ENCODE results near the gene SLC2A14.
A peak's percentile ranks its signal among the peaks of the same experiment; 100 is the strongest.
"Not testable (repeated sequence)": the region's sequence is repeated elsewhere in the genome, so short reads cannot be mapped to it uniquely, and the experiment has no call there.

SLC2A14 gene

DNA sequence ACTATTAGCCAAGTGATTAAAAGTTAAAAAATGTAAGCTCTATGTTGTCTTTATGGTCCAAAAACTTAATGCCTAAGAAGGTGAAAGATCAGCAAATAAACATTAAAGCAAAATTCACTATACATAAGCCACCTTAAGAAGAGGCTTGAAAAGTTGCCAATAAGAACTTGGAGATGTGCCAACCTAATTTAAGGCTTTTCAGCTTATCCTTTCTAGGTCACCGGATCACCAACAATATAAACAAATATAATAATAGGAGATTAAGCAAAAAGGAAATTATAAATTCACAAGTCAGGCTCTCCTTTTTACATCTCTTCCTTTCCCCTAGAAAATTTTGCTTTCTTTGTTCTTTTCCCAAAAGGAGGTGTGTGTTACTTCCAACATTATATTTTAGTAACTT lies 32.4 kb upstream of the SLC2A14 start:
- DNase-seq (ENCODE audit: low read depth), result no peak
- no peak overlapping the region for H3K4me3 ChIP-seq (ENCODE audit: low read length)
- TF ChIP-seq CTCF (conservative IDR thresholded peaks at IDR 0.05; ENCODE audit: low read length), result no peak

DNA sequence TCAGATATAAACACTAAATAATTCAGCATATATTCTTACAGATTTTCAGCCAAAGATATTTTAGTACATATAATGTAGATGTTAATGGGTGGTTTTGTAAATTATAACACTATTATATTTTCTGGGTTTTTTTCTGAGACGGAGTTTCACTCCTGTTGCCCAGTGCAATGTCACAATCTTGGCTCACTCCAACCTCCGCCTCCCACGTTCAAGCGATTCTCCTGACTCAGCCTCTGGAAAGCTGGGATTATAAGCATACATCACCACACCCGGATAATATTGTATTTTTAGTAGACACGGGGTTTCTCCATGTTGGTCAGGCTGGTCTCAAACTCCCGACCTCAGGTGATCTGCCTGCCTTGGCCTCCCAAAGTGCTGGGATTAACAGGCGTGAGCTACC lies 29.7 kb upstream of the SLC2A14 start:
- H3K4me3 ChIP-seq (ENCODE audit: low read length), result not testable (repeated sequence)

DNA sequence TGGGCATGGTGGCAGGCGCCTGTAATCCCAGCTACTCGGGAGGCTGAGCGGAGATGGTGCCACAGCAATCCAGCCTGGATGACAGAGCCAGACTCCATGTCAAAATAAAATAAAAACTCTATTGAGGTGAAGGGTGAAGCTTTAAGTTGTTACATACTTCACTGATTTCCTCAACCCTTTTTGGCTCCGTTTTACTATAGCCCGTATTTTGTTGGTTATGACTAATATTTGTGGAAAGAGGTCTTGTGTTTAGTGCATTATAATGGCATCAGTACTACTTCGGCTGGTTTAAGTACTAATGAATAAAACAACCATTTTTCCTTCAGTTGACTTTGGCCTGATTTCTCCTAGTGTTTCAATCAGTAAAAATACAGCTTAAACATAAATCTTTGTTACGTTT lies 27.0 kb upstream of the SLC2A14 start:
- H3K4me3 ChIP-seq (ENCODE audit: low read length), result no peak overlapping the region
- no peak for TF ChIP-seq CTCF (conservative IDR thresholded peaks at IDR 0.05; ENCODE audit: low read length)
- DNase-seq (ENCODE audit: low read depth), result peak; percentile 48

More for the DNA sequence above, 29.7 kb upstream of the SLC2A14 start:
- not testable (repeated sequence) for DNase-seq (ENCODE audit: low read depth)

DNA sequence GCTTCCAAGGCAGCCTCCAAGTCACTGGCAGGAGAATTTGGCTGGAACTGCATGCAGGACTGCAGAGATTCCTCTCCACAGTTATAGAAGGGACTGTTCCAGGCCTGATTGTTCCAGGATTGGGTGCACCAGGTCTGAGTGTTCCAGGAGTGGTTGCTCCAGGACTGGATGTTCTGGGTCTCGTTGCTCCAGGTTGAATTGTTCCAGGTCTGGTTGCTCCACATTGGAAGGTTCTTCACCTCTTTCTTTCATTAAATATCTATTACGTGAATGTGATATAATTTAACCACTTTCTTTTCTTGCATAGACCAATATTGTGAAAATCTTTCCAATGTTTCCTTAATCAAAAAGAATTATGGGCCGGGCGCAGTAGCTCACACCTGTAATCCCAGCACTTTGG lies 24.0 kb upstream of the SLC2A14 start:
- H3K4me3 ChIP-seq (ENCODE audit: low read length), result not testable (repeated sequence)

GRCh38 chr12:7892186-7892980 lies 19.7 kb upstream of the SLC2A14 start:
- DNase-seq (ENCODE audit: low read depth), result no peak
- no peak overlapping the region for H3K4me3 ChIP-seq (ENCODE audit: low read length)
- TF ChIP-seq CTCF (conservative IDR thresholded peaks at IDR 0.05; ENCODE audit: low read length), result no peak

More for the DNA sequence above, 24.0 kb upstream of the SLC2A14 start:
- DNase-seq (ENCODE audit: low read depth), result not testable (repeated sequence)

GRCh38 chr12:7884689-7885088 lies 12.0 kb upstream of the SLC2A14 start:
- H3K4me3 ChIP-seq (ENCODE audit: low read length), result no peak overlapping the region
- no peak for DNase-seq (ENCODE audit: low read depth)
- no peak for TF ChIP-seq CTCF (conservative IDR thresholded peaks at IDR 0.05; ENCODE audit: low read length)

GRCh38 chr12:7881736-7882120 lies 9.0 kb upstream of the SLC2A14 start:
- not testable (repeated sequence) for DNase-seq (ENCODE audit: low read depth)

DNA sequence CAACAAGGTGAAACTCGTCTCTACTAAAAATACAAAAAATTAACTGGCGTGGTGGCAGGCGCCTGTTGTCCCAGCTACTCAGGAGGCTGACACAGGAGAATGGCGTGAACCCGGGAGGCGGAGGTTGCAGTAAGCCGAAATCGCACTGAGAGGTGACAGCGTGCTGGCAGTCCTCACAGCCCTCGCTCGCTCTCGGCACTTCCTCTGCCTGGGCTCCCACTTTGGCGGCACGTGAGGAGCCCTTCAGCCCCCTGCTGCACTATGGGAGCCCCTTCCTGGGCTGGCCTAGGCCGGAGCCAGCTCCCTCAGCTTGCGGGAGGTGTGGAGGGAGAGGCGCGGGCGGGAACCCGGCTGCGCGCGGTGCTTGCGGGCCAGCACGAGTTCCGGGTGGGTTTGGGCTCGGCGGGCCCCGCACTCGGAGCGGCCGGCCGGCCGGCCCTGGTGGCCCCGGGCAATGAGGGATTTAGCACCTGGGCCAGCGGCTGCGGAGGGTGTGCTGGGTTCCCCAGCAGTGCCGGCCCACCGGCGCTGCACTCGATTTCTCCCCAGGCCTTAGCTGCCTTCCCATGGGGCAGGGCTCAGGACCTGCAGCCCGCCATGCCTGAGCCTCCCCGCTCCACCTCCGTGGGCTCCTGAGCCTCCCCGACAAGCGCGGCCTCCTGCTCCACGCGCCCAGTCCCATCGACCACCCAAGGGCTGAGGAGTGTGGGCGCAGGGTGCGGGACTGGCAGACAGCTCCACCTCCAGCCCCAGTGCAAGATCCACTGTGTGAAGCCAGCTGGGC lies 8.4 kb upstream of the SLC2A14 start:
- not testable (repeated sequence) for DNase-seq (ENCODE audit: low read depth); H3K4me3 ChIP-seq (ENCODE audit: low read length)

More at GRCh38 chr12:7881736-7882120, 9.0 kb upstream of the SLC2A14 start:
- H3K4me3 ChIP-seq (ENCODE audit: low read length), result not testable (repeated sequence)

- no peak overlapping the region for H3K4me3 ChIP-seq (ENCODE audit: low read length)
Measured at GRCh38 chr12:7879246-7879645, 6.5 kb upstream of the SLC2A14 start.

More at GRCh38 chr12:7879246-7879645, 6.5 kb upstream of the SLC2A14 start:
- TF ChIP-seq CTCF (conservative IDR thresholded peaks at IDR 0.05; ENCODE audit: low read length), result no peak
- no peak for DNase-seq (ENCODE audit: low read depth)

Data from AG10803 (cell line).